ENCODE results near the gene PDGFC. TPM values are rescaled to one million over a fixed set of nuclear protein-coding genes. Genes with fewer than 3 reads are reported as not detected.
A peak's percentile ranks its signal among the peaks of the same experiment; 100 is the strongest.

The PDGFC gene, protein sequence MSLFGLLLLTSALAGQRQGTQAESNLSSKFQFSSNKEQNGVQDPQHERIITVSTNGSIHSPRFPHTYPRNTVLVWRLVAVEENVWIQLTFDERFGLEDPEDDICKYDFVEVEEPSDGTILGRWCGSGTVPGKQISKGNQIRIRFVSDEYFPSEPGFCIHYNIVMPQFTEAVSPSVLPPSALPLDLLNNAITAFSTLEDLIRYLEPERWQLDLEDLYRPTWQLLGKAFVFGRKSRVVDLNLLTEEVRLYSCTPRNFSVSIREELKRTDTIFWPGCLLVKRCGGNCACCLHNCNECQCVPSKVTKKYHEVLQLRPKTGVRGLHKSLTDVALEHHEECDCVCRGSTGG
- 10 to 100 TPM; 21.9 to 44.4 (median 32.0) TPM for total RNA-seq
- 1 to 10 TPM; 3.0 to 3.3 (median 3.2) TPM for polyA plus RNA-seq

DNA sequence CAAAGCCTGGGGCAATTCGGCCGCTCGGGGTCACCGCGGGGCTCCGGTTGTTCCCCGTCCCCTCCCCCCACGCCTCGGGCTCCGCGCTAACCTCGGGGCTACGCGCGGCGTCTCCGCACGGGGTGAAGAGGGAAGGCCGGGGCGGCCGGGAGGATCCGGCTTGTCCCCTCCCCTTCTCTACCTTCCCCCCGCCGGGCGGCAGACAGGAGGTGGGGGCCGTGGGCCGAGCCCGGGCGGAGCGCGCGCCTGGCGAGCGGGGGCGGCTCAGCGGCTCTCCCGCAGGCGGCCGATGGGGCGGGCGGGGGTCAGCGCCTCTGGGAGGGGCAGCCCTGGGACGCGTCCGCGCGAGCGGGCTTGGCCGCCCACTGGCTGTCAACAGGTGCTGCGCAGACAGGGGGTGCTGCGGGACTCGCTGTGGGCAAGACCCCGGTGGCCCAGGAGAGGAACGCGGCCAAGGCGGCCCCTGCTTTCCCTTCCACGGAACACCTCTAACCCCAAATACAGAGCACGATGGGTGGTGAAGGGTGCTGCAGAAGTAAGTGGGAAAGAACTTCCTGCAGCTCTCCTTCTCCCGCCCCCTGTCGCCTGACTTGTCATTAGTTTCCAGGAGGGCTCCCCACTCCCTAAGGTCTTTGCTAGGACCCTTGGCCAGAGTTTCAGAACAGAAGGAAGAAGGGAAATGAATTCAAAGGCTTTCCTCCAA, at the start of gene PDGFC:
Gene PDGFC, minus strand, starts transcription at position 124 of the 703 bp plus-strand sequence. CDS start 896 bp downstream, outside the sequence.
- Histone ChIP-seq H3K27me3 (no peaks in the 10 kb centered on the region), H3K27ac (peak within 1 kb of the TSS; percentile 90 to 94 (median 92)), H3K36me3 (no peaks in the 10 kb centered on the region), H3K4me3 (peak within 1 kb of the TSS; percentile 58 to 90 (median 87)), H3K4me1 (peaks cover 0 to 38% (median 27%) of the 10 kb centered on the region in 4 donors), H3K9me3 (no peaks in the 10 kb centered on the region)
- TF ChIP-seq POLR2A (IDR thresholded peaks at IDR 0.05) (peak; percentile 8 to 23), CTCF (IDR thresholded peaks at IDR 0.05) (peak in 3 of 4 experiments; percentile 6 to 57 (median 6)), EP300 (IDR thresholded peaks at IDR 0.05) (no peak), POLR2AphosphoS5 (IDR thresholded peaks at IDR 0.05) (peak; percentile 64 to 77 (median 70))
- intact Hi-C loops (cut with DNase I), result loop anchor here (2.0 to 10.0 kb wide), 4 partner anchors 73 to 1193 kb away; no protein-coding TSS in a partner anchor
- 1 to 2% methylated on average over 60 of the region's 60 CpGs for WGBS, 2 donors
- DNase-seq, result peak; percentile 91

DNA sequence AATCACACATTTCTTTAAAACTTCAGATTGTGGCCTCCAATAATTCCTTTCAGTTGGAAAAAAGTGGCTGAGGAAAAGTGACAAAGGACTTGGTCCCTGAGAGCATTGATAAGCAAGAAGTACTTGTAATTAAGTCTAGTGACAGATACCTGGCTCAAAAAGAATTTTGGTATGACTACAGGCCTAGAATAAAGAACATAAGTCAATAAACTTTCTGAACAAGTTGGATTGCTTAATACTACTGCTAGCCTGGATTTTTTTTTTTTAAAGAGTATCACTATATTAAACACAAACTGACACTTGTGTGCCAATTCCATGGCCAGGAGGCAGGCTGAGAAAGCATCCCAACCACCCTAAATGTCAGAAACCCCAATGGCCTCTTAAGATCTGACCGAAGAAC, 49.3 kb upstream of the PDGFC start:
- no peaks in the 10 kb centered on the region for H3K9me3 ChIP-seq
- H3K4me3 ChIP-seq, result no peak overlapping the region
- no peaks in the 10 kb centered on the region for H3K27me3 ChIP-seq
- H3K36me3 ChIP-seq, result no peaks in the 10 kb centered on the region
- intact Hi-C loops (cut with DNase I), result no loop called here
- no peak for DNase-seq
- no peaks in the 10 kb centered on the region for H3K4me1 ChIP-seq
- 82 to 88% methylated on average over 1 of the region's 1 CpG for WGBS, 2 donors
- no peak overlapping the region for H3K27ac ChIP-seq
- TF ChIP-seq POLR2AphosphoS5 (IDR thresholded peaks at IDR 0.05) (no peak), EP300 (IDR thresholded peaks at IDR 0.05) (no peak), CTCF (IDR thresholded peaks at IDR 0.05) (no peak), POLR2A (IDR thresholded peaks at IDR 0.05) (no peak)

DNA sequence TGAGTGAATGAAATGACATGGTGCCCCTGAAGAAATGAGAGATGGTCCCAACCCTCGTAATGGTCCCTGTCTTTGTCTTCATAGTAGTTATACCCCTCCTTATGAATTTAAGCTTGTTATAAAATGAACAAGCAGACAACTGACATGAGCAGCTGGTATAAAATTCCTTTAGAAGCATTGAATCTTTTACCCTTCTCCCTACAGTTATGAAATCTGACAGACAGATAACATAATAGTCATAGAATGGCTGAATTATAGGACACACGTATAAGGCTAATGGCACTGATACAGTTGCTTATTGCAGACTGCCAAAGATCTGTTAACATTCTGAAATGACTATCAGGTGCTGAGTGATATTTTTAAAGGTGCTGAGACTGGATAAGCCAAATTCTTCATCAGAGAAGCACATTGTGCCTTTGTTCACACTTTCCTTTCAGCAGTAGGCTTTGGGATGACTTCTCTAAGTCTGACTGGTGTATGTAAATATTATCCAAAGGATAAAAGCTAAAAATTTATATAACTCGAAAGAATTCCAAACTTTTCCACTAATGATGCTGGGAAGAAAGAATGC, 47.4 kb upstream of the PDGFC start:
- Histone ChIP-seq H3K27me3 (no peaks in the 10 kb centered on the region), H3K9me3 (no peaks in the 10 kb centered on the region), H3K4me3 (no peak overlapping the region), H3K27ac (no peak overlapping the region), H3K4me1 (no peaks in the 10 kb centered on the region), H3K36me3 (no peaks in the 10 kb centered on the region)
- 83% methylated on average over 3 of the region's 3 CpGs for WGBS, 2 donors
- no peak for DNase-seq
- TF ChIP-seq POLR2A (IDR thresholded peaks at IDR 0.05) (no peak), POLR2AphosphoS5 (IDR thresholded peaks at IDR 0.05) (no peak), CTCF (IDR thresholded peaks at IDR 0.05) (no peak), EP300 (IDR thresholded peaks at IDR 0.05) (no peak)
- intact Hi-C loops (cut with DNase I), result no loop called here

DNA sequence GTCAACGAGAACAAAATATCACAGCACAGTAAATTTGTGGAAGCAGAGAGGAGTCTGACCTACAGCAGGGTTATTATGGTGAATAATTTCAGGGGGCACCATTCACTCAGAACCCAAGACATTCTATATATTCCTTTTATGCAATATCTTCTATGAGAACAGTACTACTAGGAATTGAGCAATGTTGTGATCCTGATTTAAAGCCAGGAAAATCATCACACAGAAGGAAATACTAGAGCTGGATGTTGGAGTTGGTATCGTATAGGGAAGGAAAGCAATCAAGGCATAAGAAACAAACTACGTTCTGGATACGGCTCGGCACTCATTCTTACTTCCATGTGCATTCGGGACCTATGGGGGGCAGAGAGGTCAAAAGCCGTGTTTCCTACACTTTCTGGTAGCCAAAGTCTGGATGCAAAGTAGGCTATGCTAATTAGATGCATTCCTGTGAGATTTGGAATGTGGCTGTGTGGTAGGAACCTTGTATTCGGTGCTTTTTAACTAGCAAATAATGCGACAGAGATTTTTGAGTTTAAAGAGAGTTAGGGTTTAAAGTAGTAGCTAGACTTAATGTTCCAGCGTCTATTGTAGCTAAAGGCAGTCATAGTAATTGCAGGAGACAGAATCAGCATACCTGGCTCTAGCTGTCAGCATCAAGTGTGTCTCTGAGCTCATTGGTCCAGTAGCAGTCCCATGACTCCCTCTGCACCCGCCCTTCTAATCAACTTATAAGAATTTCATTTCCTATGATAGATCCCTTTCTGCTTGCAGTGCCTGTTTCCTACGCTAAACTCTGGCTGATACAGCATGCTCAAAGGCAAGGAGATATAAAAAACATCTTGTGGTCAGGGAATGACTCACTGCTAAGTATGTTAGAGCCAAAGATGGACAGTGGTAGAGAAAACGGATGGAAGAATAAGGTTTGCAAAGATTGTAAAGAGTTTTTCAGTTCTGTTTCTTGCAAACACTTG, 43.3 kb upstream of the PDGFC start:
- H3K9me3 ChIP-seq, result no peaks in the 10 kb centered on the region
- no peak for DNase-seq
- TF ChIP-seq POLR2A (IDR thresholded peaks at IDR 0.05), result no peak
- no peak for TF ChIP-seq CTCF (IDR thresholded peaks at IDR 0.05)
- TF ChIP-seq POLR2AphosphoS5 (IDR thresholded peaks at IDR 0.05), result no peak
- no peak for TF ChIP-seq EP300 (IDR thresholded peaks at IDR 0.05)
- no peak overlapping the region for H3K27ac ChIP-seq
- no peaks in the 10 kb centered on the region for H3K4me1 ChIP-seq
- no peaks in the 10 kb centered on the region for H3K27me3 ChIP-seq
- intact Hi-C loops (cut with DNase I), result no loop called here
- no peak overlapping the region for H3K4me3 ChIP-seq
- no peaks in the 10 kb centered on the region for H3K36me3 ChIP-seq
- 77 to 82% methylated on average over 13 of the region's 13 CpGs for WGBS, 2 donors
